Measurements from ENCODE around the gene CCDC47.

The CCDC47 gene

DNA sequence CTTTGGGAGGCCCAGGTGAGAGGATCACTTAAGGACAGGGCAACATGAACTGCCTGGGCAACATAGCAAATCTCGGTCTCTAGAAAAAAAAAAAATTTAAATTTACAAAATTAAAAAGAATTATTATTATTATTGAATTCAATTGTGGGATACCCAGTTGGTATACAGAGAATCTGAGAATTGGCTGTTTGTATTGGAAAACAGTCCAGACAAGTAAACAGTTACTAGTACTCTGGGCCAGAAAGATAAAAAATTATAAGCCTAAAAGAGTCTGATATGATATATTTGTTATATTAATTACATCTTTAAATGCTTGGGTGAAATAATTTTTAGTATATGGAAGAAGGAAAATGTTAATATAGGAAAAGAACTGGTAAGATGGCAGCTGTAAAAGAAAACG is 15.0 kb downstream of the CCDC47 start:
- H3K27me3 ChIP-seq (ENCODE audit: insufficient read depth, poor library complexity, severe bottlenecking) = no peaks in the 10 kb centered on the region
- DNase-seq (ENCODE audit: low spot score) (no peak), ATAC-seq (ENCODE audit: low read depth) (no peak)
- H3K36me3 ChIP-seq (ENCODE audit: low read depth) = peaks cover 92% of the 10 kb centered on the region
- H3K27ac ChIP-seq (ENCODE audit: poor library complexity, severe bottlenecking) = no peak overlapping the region
- H3K9me3 ChIP-seq (ENCODE audit: severe bottlenecking) = no peaks in the 10 kb centered on the region
- H3K4me3 ChIP-seq (ENCODE audit: severe bottlenecking) = no peak overlapping the region
- TF ChIP-seq, protein P1, sequence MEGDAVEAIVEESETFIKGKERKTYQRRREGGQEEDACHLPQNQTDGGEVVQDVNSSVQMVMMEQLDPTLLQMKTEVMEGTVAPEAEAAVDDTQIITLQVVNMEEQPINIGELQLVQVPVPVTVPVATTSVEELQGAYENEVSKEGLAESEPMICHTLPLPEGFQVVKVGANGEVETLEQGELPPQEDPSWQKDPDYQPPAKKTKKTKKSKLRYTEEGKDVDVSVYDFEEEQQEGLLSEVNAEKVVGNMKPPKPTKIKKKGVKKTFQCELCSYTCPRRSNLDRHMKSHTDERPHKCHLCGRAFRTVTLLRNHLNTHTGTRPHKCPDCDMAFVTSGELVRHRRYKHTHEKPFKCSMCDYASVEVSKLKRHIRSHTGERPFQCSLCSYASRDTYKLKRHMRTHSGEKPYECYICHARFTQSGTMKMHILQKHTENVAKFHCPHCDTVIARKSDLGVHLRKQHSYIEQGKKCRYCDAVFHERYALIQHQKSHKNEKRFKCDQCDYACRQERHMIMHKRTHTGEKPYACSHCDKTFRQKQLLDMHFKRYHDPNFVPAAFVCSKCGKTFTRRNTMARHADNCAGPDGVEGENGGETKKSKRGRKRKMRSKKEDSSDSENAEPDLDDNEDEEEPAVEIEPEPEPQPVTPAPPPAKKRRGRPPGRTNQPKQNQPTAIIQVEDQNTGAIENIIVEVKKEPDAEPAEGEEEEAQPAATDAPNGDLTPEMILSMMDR (IDR thresholded peaks at IDR 0.05; ENCODE audit: poor library complexity, severe bottlenecking) = no peak
- no peaks in the 10 kb centered on the region for H3K4me1 ChIP-seq (ENCODE audit: insufficient read depth, poor library complexity, severe bottlenecking)

DNA sequence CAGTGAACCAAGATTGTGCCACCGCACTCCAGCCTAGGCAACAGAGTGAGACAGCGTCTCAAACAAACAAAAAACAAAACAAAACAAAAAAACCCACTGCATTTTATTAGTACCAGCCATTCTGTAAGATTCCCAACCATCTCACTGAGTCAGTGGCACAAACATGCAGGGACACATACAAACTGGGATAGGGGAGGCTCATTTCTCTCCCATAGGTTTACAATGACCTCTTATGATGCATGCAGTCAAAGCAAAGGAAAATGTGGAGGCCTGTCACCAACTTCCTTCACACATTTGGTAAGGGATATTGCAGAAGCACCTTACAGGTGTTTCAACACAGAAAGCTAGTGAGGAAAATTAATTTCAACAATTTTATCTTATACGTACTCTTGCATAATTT is 19.4 kb downstream of the CCDC47 start:
- ATAC-seq (ENCODE audit: low read depth) (no peak), DNase-seq (ENCODE audit: low spot score) (no peak)
- Histone ChIP-seq H3K9me3 (ENCODE audit: severe bottlenecking) (no peaks in the 10 kb centered on the region), H3K27ac (ENCODE audit: poor library complexity, severe bottlenecking) (no peak overlapping the region), H3K4me3 (ENCODE audit: severe bottlenecking) (no peak overlapping the region), H3K27me3 (ENCODE audit: insufficient read depth, poor library complexity, severe bottlenecking) (no peaks in the 10 kb centered on the region), H3K4me1 (ENCODE audit: insufficient read depth, poor library complexity, severe bottlenecking) (no peaks in the 10 kb centered on the region), H3K36me3 (ENCODE audit: low read depth) (peaks cover 92% of the 10 kb centered on the region)
- TF ChIP-seq, protein P1 (IDR thresholded peaks at IDR 0.05; ENCODE audit: poor library complexity, severe bottlenecking) = no peak

DNA sequence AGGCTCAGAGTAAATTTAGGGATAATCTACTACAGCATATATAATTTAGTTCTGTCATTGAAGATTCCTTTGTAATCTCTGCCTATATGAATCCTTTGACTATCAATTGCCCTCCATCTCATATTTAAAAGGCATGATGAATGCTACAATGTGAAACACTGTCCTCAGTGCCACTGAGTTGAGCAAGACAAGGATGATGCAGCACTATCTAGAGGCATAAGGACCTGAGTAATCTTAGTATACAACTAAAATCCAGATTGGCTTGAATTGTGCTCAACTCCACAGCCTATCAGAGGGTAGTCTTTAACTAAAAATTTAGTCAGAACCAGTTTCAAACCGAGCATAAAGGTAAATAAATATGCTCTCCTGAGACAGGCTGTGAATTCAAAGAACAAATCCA is 20.2 kb downstream of the CCDC47 start:
- no peak overlapping the region for H3K27ac ChIP-seq (ENCODE audit: poor library complexity, severe bottlenecking)
- no peak overlapping the region for H3K4me3 ChIP-seq (ENCODE audit: severe bottlenecking)
- no peaks in the 10 kb centered on the region for H3K4me1 ChIP-seq (ENCODE audit: insufficient read depth, poor library complexity, severe bottlenecking)
- peaks cover 92% of the 10 kb centered on the region for H3K36me3 ChIP-seq (ENCODE audit: low read depth)
- DNase-seq (ENCODE audit: low spot score) (no peak), ATAC-seq (ENCODE audit: low read depth) (no peak)
- H3K27me3 ChIP-seq (ENCODE audit: insufficient read depth, poor library complexity, severe bottlenecking) = no peaks in the 10 kb centered on the region
- TF ChIP-seq, protein P1 (IDR thresholded peaks at IDR 0.05; ENCODE audit: poor library complexity, severe bottlenecking) = no peak
- H3K9me3 ChIP-seq (ENCODE audit: severe bottlenecking) = no peaks in the 10 kb centered on the region

DNA sequence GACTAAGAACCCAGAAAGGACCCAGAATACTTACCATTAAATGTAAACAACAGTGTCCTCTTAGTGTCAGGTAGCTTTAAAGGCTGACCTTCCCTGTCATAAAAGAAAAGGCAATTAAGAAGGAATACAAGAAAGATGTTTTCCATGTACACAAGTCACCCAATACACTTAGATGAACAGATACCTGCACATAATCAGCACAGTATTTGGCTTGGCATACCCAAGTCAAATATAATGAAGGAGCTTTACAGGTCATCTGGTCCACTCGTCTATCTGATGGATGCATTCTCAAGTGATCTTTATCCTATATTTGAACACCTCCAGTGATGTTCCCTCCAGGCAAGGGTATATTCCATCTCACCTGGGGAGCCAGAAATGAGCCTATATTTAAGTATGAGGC is 20.7 kb downstream of the CCDC47 start:
- no peak overlapping the region for H3K4me3 ChIP-seq (ENCODE audit: severe bottlenecking)
- no peaks in the 10 kb centered on the region for H3K27me3 ChIP-seq (ENCODE audit: insufficient read depth, poor library complexity, severe bottlenecking)
- no peaks in the 10 kb centered on the region for H3K9me3 ChIP-seq (ENCODE audit: severe bottlenecking)
- ATAC-seq (ENCODE audit: low read depth) (no peak), DNase-seq (ENCODE audit: low spot score) (no peak)
- TF ChIP-seq, protein P1 (IDR thresholded peaks at IDR 0.05; ENCODE audit: poor library complexity, severe bottlenecking) = no peak
- no peak overlapping the region for H3K27ac ChIP-seq (ENCODE audit: poor library complexity, severe bottlenecking)
- H3K36me3 ChIP-seq (ENCODE audit: low read depth) = peaks cover 92% of the 10 kb centered on the region
- H3K4me1 ChIP-seq (ENCODE audit: insufficient read depth, poor library complexity, severe bottlenecking) = no peaks in the 10 kb centered on the region

DNA sequence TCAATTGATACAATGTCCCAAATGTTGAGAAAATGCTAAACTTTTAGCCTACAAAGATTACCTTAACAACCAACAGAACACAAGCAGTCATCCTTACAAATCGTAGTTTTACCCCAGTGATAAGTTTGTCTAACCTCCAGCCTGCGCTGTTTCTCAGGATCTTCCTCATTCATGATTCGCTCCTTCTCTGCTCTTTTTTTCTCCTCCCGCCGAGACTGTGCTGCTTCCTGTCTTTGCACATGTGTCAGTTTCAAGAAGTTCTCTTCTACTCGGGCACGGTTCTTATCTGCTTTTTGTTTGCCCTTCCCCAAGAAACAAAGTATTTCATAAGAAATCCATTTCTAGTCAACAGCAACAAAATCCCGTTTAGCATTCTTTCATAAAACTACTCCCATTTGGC is 21.6 kb downstream of the CCDC47 start:
- no peak overlapping the region for H3K4me3 ChIP-seq (ENCODE audit: severe bottlenecking)

More for the DNA sequence above, 21.6 kb downstream of the CCDC47 start:
- no peak for ATAC-seq (ENCODE audit: low read depth)
- DNase-seq (ENCODE audit: low spot score) = no peak
- TF ChIP-seq, protein P1 (IDR thresholded peaks at IDR 0.05; ENCODE audit: poor library complexity, severe bottlenecking) = no peak
- Histone ChIP-seq H3K27ac (ENCODE audit: poor library complexity, severe bottlenecking) (no peak overlapping the region), H3K4me1 (ENCODE audit: insufficient read depth, poor library complexity, severe bottlenecking) (no peaks in the 10 kb centered on the region), H3K9me3 (ENCODE audit: severe bottlenecking) (no peaks in the 10 kb centered on the region), H3K27me3 (ENCODE audit: insufficient read depth, poor library complexity, severe bottlenecking) (no peaks in the 10 kb centered on the region), H3K36me3 (ENCODE audit: low read depth) (peaks cover 95% of the 10 kb centered on the region)
